Fibroblast of skin of left quadriceps (primary cell): ENCODE results near the gene PPFIA1.
"Not testable (repeated sequence)": the region's sequence is repeated elsewhere in the genome, so short reads cannot be mapped to it uniquely, and the experiment has no call there.

Experiments
- DNase-seq, 2 experiments: peaks; one replicate each; pipeline ENCODE4 v3.0.0-alpha.2; 2013; ENCODE audit warnings: low read depth in 2 of 2

Gene PPFIA1

GRCh38 chr11:70358753-70359152, 88.3 kb downstream of the PPFIA1 start:
- no peak for DNase-seq

- DNase-seq = no peak
Measured at GRCh38 chr11:70359451-70360205, 89.1 kb downstream of the PPFIA1 start.

- no peak for DNase-seq
Measured at GRCh38 chr11:70360211-70360610, 89.7 kb downstream of the PPFIA1 start.

- no peak for DNase-seq
Measured at GRCh38 chr11:70364178-70364577, 93.7 kb downstream of the PPFIA1 start.

- DNase-seq = no peak
Measured at GRCh38 chr11:70364745-70365543, 94.5 kb downstream of the PPFIA1 start.

GRCh38 chr11:70365544-70365927, 95.0 kb downstream of the PPFIA1 start:
- no peak for DNase-seq

GRCh38 chr11:70367071-70367470, 96.6 kb downstream of the PPFIA1 start:
- no peak for DNase-seq

- DNase-seq = no peak
Measured at GRCh38 chr11:70368961-70369360, 98.5 kb downstream of the PPFIA1 start.

- no peak for DNase-seq
Measured at GRCh38 chr11:70371241-70371640, 100.8 kb downstream of the PPFIA1 start.

- no peak for DNase-seq
Measured at GRCh38 chr11:70372076-70372475, 101.6 kb downstream of the PPFIA1 start.

- DNase-seq = no peak
Measured at GRCh38 chr11:70376621-70377020, 106.1 kb downstream of the PPFIA1 start.

- DNase-seq = no peak
Measured at GRCh38 chr11:70377645-70378044, 107.2 kb downstream of the PPFIA1 start.

GRCh38 chr11:70378506-70379134, 108.1 kb downstream of the PPFIA1 start:
- DNase-seq = no peak

GRCh38 chr11:70381350-70381749, 110.9 kb downstream of the PPFIA1 start:
- DNase-seq = no peak

GRCh38 chr11:70381872-70382861, 111.7 kb downstream of the PPFIA1 start:
- DNase-seq = peak; percentile 64 to 69

- peak in 1 of 2 experiments; percentile 24 for DNase-seq
Measured at GRCh38 chr11:70383664-70384565, 113.4 kb downstream of the PPFIA1 start.

GRCh38 chr11:70384566-70385152, 114.2 kb downstream of the PPFIA1 start:
- no peak for DNase-seq

GRCh38 chr11:70387564-70387963, 117.1 kb downstream of the PPFIA1 start:
- no peak for DNase-seq

GRCh38 chr11:70389201-70389600, 118.7 kb downstream of the PPFIA1 start:
- DNase-seq = no peak

- not testable (repeated sequence) for DNase-seq
Measured at GRCh38 chr11:70390882-70391281, 120.4 kb downstream of the PPFIA1 start.
